Measurements from ENCODE around the gene CFH. TPM values are rescaled to one million over a fixed set of nuclear protein-coding genes. Genes with fewer than 3 reads are reported as not detected.
"Not testable (repeated sequence)": the region's sequence is repeated elsewhere in the genome, so short reads cannot be mapped to it uniquely, and the experiment has no call there.

CFH gene
- total RNA-seq, 1 donor from 2014 or later = not detected

- H3K9me3 Mint-ChIP-seq (ENCODE audit: unreplicated experiment) = no peaks in the 10 kb centered on the region
- no peaks in the 10 kb centered on the region for H3K4me1 Mint-ChIP-seq (ENCODE audit: low read depth, unreplicated experiment)
- H3K36me3 Mint-ChIP-seq (ENCODE audit: unreplicated experiment) = no peaks in the 10 kb centered on the region
- H3K27me3 Mint-ChIP-seq (ENCODE audit: unreplicated experiment) = no peaks in the 10 kb centered on the region
- TF ChIP-seq CTCF (IDR thresholded peaks at IDR 0.05; ENCODE audit: partially characterized antibody, unreplicated experiment) = no peak
- H3K4me3 Mint-ChIP-seq (ENCODE audit: unreplicated experiment) = no peak overlapping the region
- no peak for DNase-seq
- H3K27ac Mint-ChIP-seq (ENCODE audit: unreplicated experiment) = no peak overlapping the region
These were observed 49.3 kb downstream of the CFH start for GRCh38 chr1:196701144-196701543.

DNA sequence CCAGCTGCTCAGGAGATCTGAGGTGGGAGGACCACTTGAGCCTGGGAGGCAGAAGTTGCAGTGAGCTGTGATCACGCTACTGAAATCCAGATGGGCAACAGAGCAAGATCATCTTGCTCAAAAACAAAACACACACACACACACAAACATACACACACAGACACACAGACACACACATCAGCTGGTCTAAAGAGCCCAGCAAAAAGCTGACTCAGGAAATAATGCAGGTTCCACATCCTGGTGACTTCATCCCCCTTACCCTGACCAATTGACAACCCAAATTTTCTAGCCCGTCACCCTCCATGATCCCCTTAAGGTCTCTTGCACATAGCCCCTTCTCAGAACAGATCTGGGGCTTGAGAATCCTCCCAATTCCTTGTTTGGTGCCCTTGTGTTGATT, 58.0 kb downstream of the CFH start:
- not testable (repeated sequence) for H3K36me3 Mint-ChIP-seq (ENCODE audit: unreplicated experiment); H3K4me1 Mint-ChIP-seq (ENCODE audit: low read depth, unreplicated experiment); H3K4me3 Mint-ChIP-seq (ENCODE audit: unreplicated experiment); H3K27me3 Mint-ChIP-seq (ENCODE audit: unreplicated experiment); DNase-seq; H3K9me3 Mint-ChIP-seq (ENCODE audit: unreplicated experiment); H3K27ac Mint-ChIP-seq (ENCODE audit: unreplicated experiment)

DNA sequence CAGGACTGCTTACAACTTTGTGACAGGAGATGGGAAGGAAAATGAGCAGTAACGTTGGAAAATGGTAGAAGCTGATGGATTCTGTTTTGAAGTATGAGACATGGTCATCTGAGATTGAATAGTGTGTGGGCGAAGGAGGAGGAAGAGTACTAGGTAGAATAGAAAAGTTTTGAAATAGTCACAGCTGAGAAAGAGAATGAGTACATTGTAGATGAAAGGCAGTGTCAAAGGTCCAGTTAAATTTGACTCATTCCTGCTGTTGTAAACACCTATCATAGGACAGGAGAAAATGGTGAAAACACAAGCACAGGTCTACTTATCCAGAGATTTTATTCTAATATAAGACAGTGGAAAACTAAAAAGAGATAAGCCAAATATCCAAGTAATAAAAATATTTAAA, 66.0 kb downstream of the CFH start:
- DNase-seq = no peak
- no peak overlapping the region for H3K27ac Mint-ChIP-seq (ENCODE audit: unreplicated experiment)
- no peaks in the 10 kb centered on the region for H3K27me3 Mint-ChIP-seq (ENCODE audit: unreplicated experiment)
- no peak overlapping the region for H3K4me3 Mint-ChIP-seq (ENCODE audit: unreplicated experiment)
- no peaks in the 10 kb centered on the region for H3K9me3 Mint-ChIP-seq (ENCODE audit: unreplicated experiment)
- TF ChIP-seq CTCF (IDR thresholded peaks at IDR 0.05; ENCODE audit: partially characterized antibody, unreplicated experiment) = no peak
- H3K4me1 Mint-ChIP-seq (ENCODE audit: low read depth, unreplicated experiment) = peaks cover 2% of the 10 kb centered on the region
- no peaks in the 10 kb centered on the region for H3K36me3 Mint-ChIP-seq (ENCODE audit: unreplicated experiment)

DNA sequence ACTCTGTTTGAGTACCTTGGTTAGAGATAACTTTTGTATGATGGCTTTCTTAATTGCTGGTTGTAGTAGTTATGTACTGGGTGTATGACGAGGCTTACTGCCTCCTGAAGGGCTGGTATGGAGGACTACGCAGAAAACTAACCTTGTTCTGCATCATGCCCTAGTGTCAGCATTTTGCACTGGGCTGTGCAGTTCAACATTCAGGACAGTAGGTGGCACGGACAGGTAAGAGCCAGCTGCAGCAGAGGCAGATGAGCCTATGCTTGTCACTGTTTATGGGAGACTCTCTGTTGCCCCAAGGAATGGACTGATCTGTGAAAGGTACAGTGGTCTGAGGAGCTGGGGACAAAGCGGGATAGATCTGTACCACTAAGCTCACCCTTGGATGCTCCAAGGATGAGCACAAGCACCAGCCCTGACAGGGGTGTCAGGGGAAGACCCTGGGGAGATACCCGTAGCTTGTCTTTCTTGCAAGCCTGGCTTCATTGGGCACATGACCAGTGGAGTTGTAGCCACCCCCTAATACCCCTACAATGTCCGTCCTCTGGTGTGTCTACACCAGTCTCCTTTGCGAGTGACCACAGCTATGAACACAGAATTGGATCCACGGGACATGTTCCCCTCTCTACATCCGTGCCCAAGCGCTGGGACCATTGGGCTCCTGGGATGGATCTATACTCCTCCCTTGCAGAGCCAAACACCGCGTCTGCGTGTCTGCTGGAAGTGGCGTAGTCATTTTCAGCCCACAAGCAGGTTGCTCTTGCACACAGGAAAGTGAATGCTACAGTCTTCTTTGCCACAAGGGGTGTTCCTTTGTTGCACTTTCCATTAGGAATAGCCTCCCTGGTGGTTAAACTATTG, 71.7 kb downstream of the CFH start:
- Mint-ChIP-seq H3K27me3 (ENCODE audit: unreplicated experiment) (peaks cover 3% of the 10 kb centered on the region), H3K36me3 (ENCODE audit: unreplicated experiment) (no peaks in the 10 kb centered on the region), H3K4me3 (ENCODE audit: unreplicated experiment) (no peak overlapping the region), H3K27ac (ENCODE audit: unreplicated experiment) (no peak overlapping the region), H3K9me3 (ENCODE audit: unreplicated experiment) (no peaks in the 10 kb centered on the region), H3K4me1 (ENCODE audit: low read depth, unreplicated experiment) (no peaks in the 10 kb centered on the region)
- TF ChIP-seq CTCF (IDR thresholded peaks at IDR 0.05; ENCODE audit: partially characterized antibody, unreplicated experiment) = peak; percentile 77
- peak; percentile 70 for DNase-seq

DNA sequence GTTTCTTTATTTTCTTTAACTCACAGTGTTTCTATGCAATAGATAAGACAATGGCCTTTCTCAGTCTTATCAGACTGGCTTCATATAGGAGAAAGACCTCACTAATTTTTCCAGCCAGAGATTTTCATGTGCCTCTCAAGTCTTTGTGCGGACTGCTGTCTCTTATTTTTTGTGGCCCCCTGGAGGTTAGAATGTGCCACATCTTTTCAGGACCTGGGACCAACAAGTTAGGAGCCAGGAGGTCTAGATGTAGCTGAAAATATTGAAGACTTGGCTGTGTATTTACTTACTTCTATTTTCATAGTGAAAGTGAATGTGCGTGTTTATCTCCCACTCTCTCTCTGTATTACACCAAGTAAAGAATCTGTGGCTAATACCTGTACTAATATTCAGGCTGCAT, 80.7 kb downstream of the CFH start:
- DNase-seq = no peak
- H3K36me3 Mint-ChIP-seq (ENCODE audit: unreplicated experiment) = no peaks in the 10 kb centered on the region
- no peak for TF ChIP-seq CTCF (IDR thresholded peaks at IDR 0.05; ENCODE audit: partially characterized antibody, unreplicated experiment)
- H3K9me3 Mint-ChIP-seq (ENCODE audit: unreplicated experiment) = no peaks in the 10 kb centered on the region
- H3K27me3 Mint-ChIP-seq (ENCODE audit: unreplicated experiment) = peaks cover 3% of the 10 kb centered on the region
- H3K27ac Mint-ChIP-seq (ENCODE audit: unreplicated experiment) = no peak overlapping the region
- no peak overlapping the region for H3K4me3 Mint-ChIP-seq (ENCODE audit: unreplicated experiment)
- H3K4me1 Mint-ChIP-seq (ENCODE audit: low read depth, unreplicated experiment) = no peaks in the 10 kb centered on the region

Data from glutamatergic neuron (in vitro differentiated cells).